HepG2 (cell line): ENCODE measurements around the gene LYPD3. TPM values are rescaled to one million over a fixed set of nuclear protein-coding genes. Genes with fewer than 3 reads are reported as not detected.

ENCODE experiments used
- AKAP8 ChIP-seq: sonication (generic); formaldehyde crosslinking; IDR thresholded peaks from 2 replicates; pipeline ENCODE4 v1.5.1; 2020; ENCODE audit warnings: mild to moderate bottlenecking, missing genetic modification reagents
- AKNA ChIP-seq: sonication (generic); formaldehyde crosslinking; IDR thresholded peaks from 2 replicates; pipeline ENCODE4 v1.4.0; 2020; ENCODE audit warnings: missing genetic modification reagents, borderline replicate concordance
- GATAD2A ChIP-seq: IDR thresholded peaks from 2 replicates; pipeline ENCODE4 v1.6.1; 2016
- KDM2A ChIP-seq: sonication (generic); formaldehyde crosslinking; IDR thresholded peaks from 2 replicates; pipeline ENCODE4 v1.4.0; 2020; ENCODE audit warnings: low read depth, missing genetic modification reagents, borderline replicate concordance
- KLF13 ChIP-seq: sonication (generic); formaldehyde crosslinking; IDR thresholded peaks from 2 replicates; pipeline ENCODE4 v1.4.0; 2020; ENCODE audit warnings: mild to moderate bottlenecking, missing genetic modification reagents
- KLF16 ChIP-seq, 2 experiments: sonication (generic) in 1 of 2; formaldehyde crosslinking in 1 of 2; IDR thresholded peaks; 2 replicates each; pipeline versions ENCODE4 v1.6.1 to v1.8.0; 2016 to 2023; ENCODE audit warnings: missing genetic modification reagents in 2 of 2, missing compliant biosample characterization in 1 of 2
- MED8 ChIP-seq: sonication (generic); formaldehyde crosslinking; IDR thresholded peaks from 2 replicates; pipeline ENCODE4 v1.8.1; 2023; ENCODE audit warnings: mild to moderate bottlenecking, missing genetic modification reagents; ENCODE audit not compliant: insufficient replicate concordance
- MYC ChIP-seq: sonication (generic); formaldehyde crosslinking; IDR thresholded peaks from 2 replicates; pipeline ENCODE4 v1.9.0; 2021; ENCODE audit warnings: missing genetic modification reagents, borderline replicate concordance
- NRL ChIP-seq: sonication (generic); formaldehyde crosslinking; IDR thresholded peaks from 2 replicates; pipeline ENCODE4 v1.5.0; 2020; ENCODE audit warnings: missing genetic modification reagents, mild to moderate bottlenecking, moderate library complexity, borderline replicate concordance
- ZBTB26 ChIP-seq: IDR thresholded peaks from 2 replicates; pipeline ENCODE4 v1.6.1; 2016; ENCODE audit warnings: missing compliant biosample characterization, missing genetic modification reagents, borderline replicate concordance
- ZC3H13 ChIP-seq: sonication (generic); formaldehyde crosslinking; IDR thresholded peaks from 2 replicates; pipeline ENCODE4 v1.8.1; 2023; ENCODE audit warnings: mild to moderate bottlenecking, missing genetic modification reagents, moderate library complexity
- ZNF17 ChIP-seq: sonication (generic); formaldehyde crosslinking; IDR thresholded peaks from 2 replicates; pipeline ENCODE4 v1.5.0; 2020; ENCODE audit warnings: mild to moderate bottlenecking, missing genetic modification reagents
- ZNF550 ChIP-seq: sonication (generic); formaldehyde crosslinking; IDR thresholded peaks from 2 replicates; pipeline ENCODE4 v1.4.0; 2020; ENCODE audit warnings: mild to moderate bottlenecking, missing genetic modification reagents, borderline replicate concordance
- ZNF574 ChIP-seq: sonication (generic); formaldehyde crosslinking; IDR thresholded peaks from 2 replicates; pipeline ENCODE4 v1.4.0; 2020; ENCODE audit warnings: missing genetic modification reagents
- ZSCAN25 ChIP-seq: sonication (generic); formaldehyde crosslinking; IDR thresholded peaks from 2 replicates; pipeline ENCODE4 v1.8.0; 2022; ENCODE audit warnings: mild to moderate bottlenecking, missing genetic modification reagents
- polyA plus RNA-seq, 8 experiments: library from polyadenylated mRNA; depleted of rRNA in 3 of 8; stranded (reverse) in 7 of 8; unstranded in 1 of 8; fragments of >200 nt; fragmentation: Illumina TruSeq in 4 of 8; extraction: Trizol in 4 of 8; gene quantifications; 2 replicates each; pipeline versions ENCODE4 v1.2.1 to v1.2.3, GENCODE V29; 2011 to 2016; ENCODE audit warnings: low read depth in 4 of 8, missing spikeins in 1 of 8, mixed read lengths in 1 of 8; ENCODE audit not compliant: insufficient read depth in 1 of 8
- total RNA-seq, 5 experiments: library from RNA; depleted of rRNA; stranded (reverse); fragments of >200 nt; fragmentation: Illumina TruSeq; extraction: Trizol; gene quantifications; 2 replicates each; pipeline ENCODE4 v1.2.3, GENCODE V29; 2016; ENCODE audit warnings: low read depth in 1 of 5
- TF ChIP-seq, protein P1 (sequence below): sonication (generic); formaldehyde crosslinking; conservative IDR thresholded peaks from 2 replicates; pipeline ENCODE4 v1.4.0; 2020; ENCODE audit warnings: missing genetic modification reagents

Gene LYPD3
- total and polyA plus RNA-seq, 2 of the 13 experiments (the other 11 are each of a cell fraction or from before 2014, with no cell fraction given) = 0.51 to 1.5 TPM

GRCh38 chr19:43503501-43504425 is 38.4 kb upstream of the LYPD3 start (continued):
- TF ChIP-seq, protein P1, sequence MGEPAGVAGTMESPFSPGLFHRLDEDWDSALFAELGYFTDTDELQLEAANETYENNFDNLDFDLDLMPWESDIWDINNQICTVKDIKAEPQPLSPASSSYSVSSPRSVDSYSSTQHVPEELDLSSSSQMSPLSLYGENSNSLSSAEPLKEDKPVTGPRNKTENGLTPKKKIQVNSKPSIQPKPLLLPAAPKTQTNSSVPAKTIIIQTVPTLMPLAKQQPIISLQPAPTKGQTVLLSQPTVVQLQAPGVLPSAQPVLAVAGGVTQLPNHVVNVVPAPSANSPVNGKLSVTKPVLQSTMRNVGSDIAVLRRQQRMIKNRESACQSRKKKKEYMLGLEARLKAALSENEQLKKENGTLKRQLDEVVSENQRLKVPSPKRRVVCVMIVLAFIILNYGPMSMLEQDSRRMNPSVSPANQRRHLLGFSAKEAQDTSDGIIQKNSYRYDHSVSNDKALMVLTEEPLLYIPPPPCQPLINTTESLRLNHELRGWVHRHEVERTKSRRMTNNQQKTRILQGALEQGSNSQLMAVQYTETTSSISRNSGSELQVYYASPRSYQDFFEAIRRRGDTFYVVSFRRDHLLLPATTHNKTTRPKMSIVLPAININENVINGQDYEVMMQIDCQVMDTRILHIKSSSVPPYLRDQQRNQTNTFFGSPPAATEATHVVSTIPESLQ (CRISPR knock-in tag) = no peak
- TF ChIP-seq GATAD2A (0 out of 2 replicates have a peak, but pooled peaks have one; percentile 24), AKNA (CRISPR knock-in tag) (no peak), NRL (no peak), ZC3H13 (CRISPR knock-in tag) (no peak), ZNF550 (CRISPR knock-in tag) (no peak), KLF13 (no peak), KDM2A (CRISPR knock-in tag) (0 out of 2 replicates have a peak, but pooled peaks have one; percentile 58), AKAP8 (CRISPR knock-in tag) (no peak), ZBTB26 (CRISPR knock-in tag) (no peak), MYC (CRISPR knock-in tag) (0 out of 2 replicates have a peak, but pooled peaks have one; percentile 31), MED8 (CRISPR knock-in tag) (peak; percentile 42), KLF16 (CRISPR knock-in tag; IDR thresholded peaks at IDR 0.05) (peak in 1 of 2 experiments; percentile 51; a peak in 2 of 4 replicates), ZSCAN25 (CRISPR knock-in tag) (no peak), ZNF17 (CRISPR knock-in tag) (no peak), ZNF574 (CRISPR knock-in tag) (peak; percentile 21; the same call in 1 of the 2 replicates)
